Thyroid gland (tissue), 4 donors: ENCODE measurements around the gene REEP1.

ENCODE experiments used
- CTCF ChIP-seq, 6 experiments: fragments of 200-600 bp in 3 of 6; fragments of 450-650 bp in 3 of 6; sonication (generic) in 3 of 6; IDR thresholded peaks; one replicate each; pipeline ENCODE4 v1.5.1; 2016 to 2019; ENCODE audit warnings: antibody characterized with exemption in 6 of 6, mild to moderate bottlenecking in 2 of 6, inconsistent platforms in 1 of 6, moderate library complexity in 1 of 6
- POLR2A ChIP-seq, 2 donors: fragments of 450-650 bp; IDR thresholded peaks; one replicate each; pipeline ENCODE4 v1.6.1; 2017; ENCODE audit warnings: antibody characterized with exemption in 2 of 2, mild to moderate bottlenecking in 2 of 2, moderate library complexity in 1 of 2

- TF ChIP-seq CTCF (IDR thresholded peaks at IDR 0.05), result peak in 1 of 6 experiments; percentile 5
- TF ChIP-seq POLR2A (IDR thresholded peaks at IDR 0.05), result peak; percentile 70 to 74
These were observed 142.2 kb downstream of the REEP1 start, which contains the start of gene IMMT for GRCh38 chr2:86195055-86195807.
